MM.1S (cell line): ENCODE results near the gene SLC38A10.

Experiments used
- CTCF ChIP-seq: fragments of 300-600 bp; sonication (generic); IDR thresholded peaks from 2 replicates; pipeline ENCODE4 v1.5.1; 2016; ENCODE audit warnings: antibody characterized with exemption, low read length, mixed read lengths
- EZH2 ChIP-seq: fragments of 300-600 bp; sonication (generic); optimal IDR thresholded peaks from 2 replicates; pipeline ENCODE3; 2017; ENCODE audit warnings: low read depth, mild to moderate bottlenecking, antibody characterized with exemption, low read length, mixed read lengths

DNA sequence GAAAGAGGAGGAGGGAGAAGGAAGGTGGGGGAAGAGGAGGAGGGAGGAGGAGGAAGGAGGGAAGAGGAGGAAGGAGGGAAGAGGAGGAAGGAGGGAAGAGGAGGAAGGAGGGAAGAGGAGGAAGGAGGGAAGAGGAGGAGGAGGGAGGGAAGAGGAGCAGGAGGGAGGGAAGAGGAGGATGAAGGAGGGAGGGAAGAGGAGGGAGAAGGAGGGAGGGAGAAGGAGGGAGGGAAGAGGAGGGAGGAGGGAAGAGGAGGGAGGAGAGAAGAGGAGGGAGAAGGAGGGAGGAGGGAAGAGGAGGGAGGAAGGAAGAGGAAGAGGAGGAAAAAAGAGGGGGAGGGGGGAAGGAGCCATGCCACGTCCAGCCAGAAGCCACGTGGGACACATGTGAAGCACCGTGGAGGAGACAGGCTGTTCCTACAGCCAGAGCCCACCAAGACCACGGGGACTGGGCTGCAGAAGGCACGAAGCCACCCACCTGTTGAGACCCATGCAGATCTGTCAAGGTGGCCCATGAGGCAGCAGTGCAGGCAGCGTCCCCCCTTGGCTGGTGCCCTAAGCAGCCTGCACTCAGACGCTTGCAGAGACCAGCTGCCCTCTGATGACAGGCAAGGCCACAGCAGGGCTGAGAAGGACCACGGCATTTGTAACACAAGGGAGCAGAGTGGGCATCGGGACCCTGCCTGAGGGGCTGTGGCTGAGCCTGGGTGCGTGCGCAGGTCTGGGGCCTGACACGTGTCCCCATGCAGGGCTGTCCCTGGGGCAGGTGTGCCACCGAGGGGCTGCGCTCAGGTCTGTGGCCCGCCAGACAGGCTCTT is 45.7 kb downstream of the SLC38A10 start:
- no peak for TF ChIP-seq CTCF
- TF ChIP-seq EZH2, result no peak
